Eye (tissue), 1 donor: Measurements from ENCODE around the gene TEFM.
"Not testable (repeated sequence)": the region's sequence is repeated elsewhere in the genome, so short reads cannot be mapped to it uniquely, and the experiment has no call there.

Experiments
- DNase-seq: peaks from one replicate; pipeline ENCODE4 v3.0.0-alpha.2; 2015

Gene TEFM

GRCh38 chr17:30920683-30921543 is 14.9 kb upstream of the TEFM start:
- DNase-seq = peak; percentile 10

GRCh38 chr17:30920282-30920681 is 14.2 kb upstream of the TEFM start:
- DNase-seq = no peak

GRCh38 chr17:30917050-30917449 is 11.0 kb upstream of the TEFM start:
- no peak for DNase-seq

GRCh38 chr17:30915833-30916611 is 10.0 kb upstream of the TEFM start:
- no peak for DNase-seq

- DNase-seq = no peak
Measured at GRCh38 chr17:30913955-30914354, 7.9 kb upstream of the TEFM start.

GRCh38 chr17:30910151-30910550 is 4.1 kb upstream of the TEFM start:
- DNase-seq = not testable (repeated sequence)

- DNase-seq = no peak
Measured at GRCh38 chr17:30908717-30909420, 2.8 kb upstream of the TEFM start.

- no peak for DNase-seq
Measured at GRCh38 chr17:30905742-30906100, 317 bp downstream of the TEFM start.

- DNase-seq = no peak
Measured at GRCh38 chr17:30897311-30897710, 8.7 kb downstream of the TEFM start.

GRCh38 chr17:30894236-30894635 is 11.8 kb downstream of the TEFM start:
- DNase-seq = no peak

GRCh38 chr17:30886187-30886586 is 19.9 kb downstream of the TEFM start:
- DNase-seq = no peak

GRCh38 chr17:30869005-30869404 is 37.0 kb downstream of the TEFM start:
- no peak for DNase-seq

GRCh38 chr17:30864636-30865035 is 41.4 kb downstream of the TEFM start:
- DNase-seq = no peak

GRCh38 chr17:30858556-30859250 is 47.3 kb downstream of the TEFM start:
- DNase-seq = no peak

GRCh38 chr17:30854146-30854545 is 51.9 kb downstream of the TEFM start:
- no peak for DNase-seq
